HuH-7.5 (cell line): ENCODE results near the gene SFTPD.
"Not testable (repeated sequence)": the region's sequence is repeated elsewhere in the genome, so short reads cannot be mapped to it uniquely, and the experiment has no call there.

Experiments
- DNase-seq: peaks from one replicate; pipeline ENCODE4 v3.0.0; 2011; ENCODE audit warnings: low spot score

SFTPD gene

DNA sequence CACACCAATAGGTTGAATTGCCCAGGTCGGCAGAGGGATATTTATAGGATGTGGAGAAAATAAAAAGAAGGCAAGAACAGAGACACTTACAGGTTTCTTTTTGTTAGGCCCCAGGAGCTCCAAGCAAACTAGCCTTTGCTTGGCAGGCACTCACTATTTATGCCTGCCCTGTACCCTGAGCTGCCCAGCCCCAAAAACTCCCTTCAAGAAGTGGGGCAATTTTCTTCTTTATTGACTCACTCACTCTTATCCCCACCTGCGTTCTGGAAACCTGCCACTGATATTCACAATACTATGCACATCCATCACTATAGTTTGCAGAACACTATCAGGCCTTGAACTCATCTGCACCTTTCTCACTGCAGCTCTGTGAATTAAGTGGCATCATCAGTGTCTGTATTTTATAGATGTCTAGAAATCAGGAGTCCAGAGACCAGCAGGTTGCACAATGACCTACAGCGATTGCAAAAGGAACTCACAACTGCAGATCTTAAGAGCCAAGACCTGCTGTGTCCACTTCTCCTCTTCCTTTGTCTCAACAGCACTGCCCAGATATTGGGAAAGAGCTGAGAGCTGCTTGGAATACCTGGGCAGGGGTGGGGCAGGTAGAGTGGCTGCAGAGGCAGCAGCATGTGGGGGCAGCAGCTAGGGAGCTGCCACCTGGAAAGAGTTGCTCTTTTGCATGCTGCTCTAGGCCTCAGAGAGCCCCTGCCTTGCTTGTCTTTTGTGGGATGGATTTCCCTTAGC lies at the start of gene SFTPD:
SFTPD (minus strand) TSS at position 130 of the 747 bp plus-strand sequence. CDS start 2,446 bp downstream, outside the sequence.
- DNase-seq = no peak

DNA sequence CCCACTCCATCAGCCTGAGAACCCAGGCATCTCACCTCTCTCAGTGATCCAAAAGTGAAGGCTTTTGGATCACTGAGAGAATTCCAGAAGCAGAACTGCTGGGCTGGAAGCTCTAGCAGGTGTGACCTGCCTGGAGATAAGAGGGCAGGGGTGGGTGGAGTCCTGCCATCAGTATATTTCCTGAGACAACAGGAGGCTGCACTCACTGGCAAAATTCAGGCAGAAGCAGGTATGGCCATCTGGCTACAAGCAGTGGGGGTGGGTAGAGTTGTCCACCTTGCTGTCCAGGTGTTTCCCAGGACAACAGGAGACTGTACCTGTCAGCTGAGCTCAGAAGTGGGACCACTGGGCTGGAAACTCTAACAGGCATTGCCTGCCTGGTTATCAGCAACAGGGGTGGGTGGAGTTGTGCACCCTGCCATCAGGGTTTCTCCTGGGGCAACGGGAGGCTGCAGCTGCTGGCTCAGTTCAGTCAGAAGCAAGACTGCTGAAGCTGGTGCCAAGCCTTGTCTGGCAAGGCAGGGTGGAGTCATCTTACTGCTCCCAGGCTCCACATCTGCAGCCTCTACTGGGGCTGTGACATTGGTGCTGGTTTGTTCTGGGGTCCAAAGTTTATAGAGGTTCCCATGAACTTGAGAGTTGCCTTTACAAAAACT lies 47.2 kb upstream of the SFTPD start:
- no peak for DNase-seq

DNA sequence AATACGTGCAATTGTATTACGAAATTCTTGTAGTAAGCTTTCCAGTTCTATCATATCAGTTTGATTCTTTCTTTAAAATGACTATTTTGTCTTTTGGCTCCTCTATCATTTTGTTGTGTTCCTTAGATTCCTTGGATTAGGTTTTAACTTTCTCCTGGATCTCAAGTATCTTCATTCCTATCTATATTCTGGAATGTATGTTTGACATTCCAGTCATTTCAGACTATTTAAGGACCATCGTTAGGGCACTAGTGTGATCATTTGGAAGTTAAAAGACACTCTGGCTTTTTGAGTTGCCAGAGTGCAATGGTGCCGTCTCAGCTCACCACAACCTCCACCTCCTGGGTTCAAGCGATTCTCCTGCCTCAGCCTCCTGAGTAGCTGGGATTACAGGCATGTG lies 45.7 kb upstream of the SFTPD start:
- DNase-seq = no peak

DNA sequence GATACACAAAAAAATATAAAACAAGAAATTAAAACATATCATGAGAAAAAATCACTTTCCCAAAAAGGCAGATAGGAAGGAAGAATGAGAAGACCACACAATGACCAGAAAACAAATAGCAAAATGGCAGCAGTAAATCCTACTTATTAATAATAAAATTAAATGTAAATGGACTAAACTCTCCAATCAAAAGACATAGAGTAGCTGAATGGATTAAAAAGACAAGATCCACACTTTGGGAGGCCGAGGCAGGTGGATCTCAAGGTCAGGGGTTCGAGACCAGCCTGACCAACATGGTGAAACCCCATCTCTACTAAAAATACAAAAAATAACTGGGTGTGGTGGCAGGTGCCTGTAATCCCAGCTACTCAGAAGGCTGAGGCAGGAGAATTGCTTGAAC lies 39.3 kb upstream of the SFTPD start:
- DNase-seq = not testable (repeated sequence)

DNA sequence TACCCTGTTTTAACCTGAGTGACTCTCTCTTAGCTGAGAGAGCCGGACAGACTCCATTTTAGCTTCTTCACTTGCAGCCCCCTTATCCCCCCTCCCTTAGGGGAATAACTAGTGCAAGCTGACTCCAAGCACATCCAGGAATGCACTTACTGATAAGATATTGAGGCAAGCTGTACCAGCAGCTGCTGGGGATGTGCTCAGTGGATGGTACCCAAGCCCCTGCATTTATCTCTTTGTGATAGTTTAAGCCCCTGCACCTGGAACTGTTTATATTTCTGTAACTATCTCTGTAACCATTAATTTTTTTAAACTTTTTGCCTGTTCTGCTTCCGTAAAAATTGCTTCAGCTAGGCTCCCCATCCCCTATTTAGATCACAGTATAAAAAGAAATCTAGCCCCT lies 37.8 kb upstream of the SFTPD start:
- not testable (repeated sequence) for DNase-seq

DNA sequence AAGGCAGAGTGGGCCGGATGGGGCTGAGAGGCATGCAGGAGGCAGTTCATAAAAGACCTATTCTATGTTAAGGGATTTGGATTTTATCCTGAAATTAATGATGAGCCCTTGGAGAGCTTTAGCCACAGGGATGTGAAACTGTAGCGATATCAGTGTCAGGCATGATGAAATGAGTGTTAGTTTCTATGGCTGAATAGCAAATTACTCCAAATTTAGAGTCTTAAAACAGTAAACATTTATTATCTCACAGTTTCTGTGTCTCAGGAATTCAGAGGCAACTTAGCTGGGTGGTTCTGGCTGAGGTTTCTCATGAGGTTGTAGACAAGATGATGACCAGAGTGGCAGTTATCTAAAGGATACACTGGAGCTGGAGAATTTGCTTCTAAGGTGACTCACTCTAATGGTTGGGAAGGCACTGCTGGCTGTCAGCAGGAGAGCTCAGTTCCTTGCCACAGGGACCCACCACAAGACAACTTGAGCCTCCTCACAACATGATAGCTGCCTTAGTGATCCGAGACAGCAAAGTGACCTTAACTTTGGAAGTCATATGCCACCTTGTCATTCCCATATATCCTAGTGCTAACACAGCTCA lies 36.7 kb upstream of the SFTPD start:
- DNase-seq = no peak

DNA sequence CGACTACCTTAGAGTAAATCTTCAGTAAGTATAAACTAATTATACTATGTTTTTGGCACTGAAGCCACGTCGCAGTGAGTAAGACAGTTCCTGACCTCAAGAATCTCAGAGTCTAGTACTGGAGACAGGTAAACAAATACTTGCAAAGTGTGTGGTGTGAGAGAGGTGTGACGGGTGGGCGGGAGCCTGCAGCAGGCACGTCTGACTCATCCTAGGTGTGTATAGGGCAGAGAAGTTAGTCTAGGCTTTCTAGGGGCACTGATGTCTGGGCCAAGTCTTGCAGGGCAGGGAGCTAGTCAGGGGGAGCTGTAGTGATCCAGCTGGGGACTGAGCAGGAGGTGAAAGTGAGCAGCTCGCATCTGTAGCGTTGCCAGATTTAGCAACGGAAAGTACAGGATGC lies 35.9 kb upstream of the SFTPD start:
- no peak for DNase-seq

DNA sequence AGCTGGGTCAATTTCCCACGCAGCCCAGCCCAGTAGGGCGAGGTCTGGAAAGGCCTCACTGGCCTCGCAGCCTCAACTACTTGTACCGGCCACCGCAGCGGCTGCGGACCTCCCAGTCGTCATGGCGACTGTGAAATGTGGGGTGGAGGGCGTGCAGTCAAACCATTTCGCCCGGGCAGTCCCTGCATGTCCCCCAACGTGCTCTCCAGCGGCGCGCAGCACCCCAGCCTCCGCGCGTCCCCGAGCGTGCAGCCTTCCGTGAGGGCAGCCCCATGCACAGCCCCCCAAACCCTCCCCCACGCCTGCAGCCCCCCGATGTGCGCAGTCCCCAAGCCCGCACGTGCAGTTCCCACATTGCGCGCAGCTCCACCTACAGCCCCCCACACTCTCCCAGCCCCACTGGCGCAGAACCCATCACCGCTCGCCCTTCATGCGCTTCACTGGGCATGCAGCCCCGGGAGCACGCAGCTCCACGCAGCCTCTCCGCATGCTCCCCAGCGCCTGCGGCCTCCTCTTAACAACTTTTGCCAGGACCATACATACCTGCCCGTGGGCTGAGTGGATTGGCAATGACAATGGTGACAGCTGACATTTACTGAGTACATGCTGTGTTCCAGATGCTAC lies 34.5 kb upstream of the SFTPD start:
- no peak for DNase-seq

DNA sequence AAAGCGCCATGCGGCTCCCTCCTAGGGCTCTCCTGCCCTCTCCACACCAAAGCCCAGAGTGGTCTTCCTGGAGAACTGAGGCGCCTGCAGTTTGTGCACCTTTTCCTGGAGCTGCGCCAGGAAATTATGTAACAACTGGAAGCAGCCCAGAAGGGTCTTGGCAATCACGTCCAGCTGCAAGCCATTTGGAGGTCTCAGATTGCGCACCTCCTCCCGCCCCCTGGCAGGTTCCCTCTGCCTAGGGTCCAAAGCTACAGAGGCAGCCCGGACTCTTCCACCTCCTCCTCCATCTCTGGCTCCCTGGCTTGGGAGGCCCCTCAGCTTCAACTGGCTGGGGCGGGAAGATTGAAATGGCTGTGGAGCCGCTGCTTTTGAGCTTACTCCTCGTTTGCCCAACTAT lies 34.0 kb upstream of the SFTPD start:
- no peak for DNase-seq

DNA sequence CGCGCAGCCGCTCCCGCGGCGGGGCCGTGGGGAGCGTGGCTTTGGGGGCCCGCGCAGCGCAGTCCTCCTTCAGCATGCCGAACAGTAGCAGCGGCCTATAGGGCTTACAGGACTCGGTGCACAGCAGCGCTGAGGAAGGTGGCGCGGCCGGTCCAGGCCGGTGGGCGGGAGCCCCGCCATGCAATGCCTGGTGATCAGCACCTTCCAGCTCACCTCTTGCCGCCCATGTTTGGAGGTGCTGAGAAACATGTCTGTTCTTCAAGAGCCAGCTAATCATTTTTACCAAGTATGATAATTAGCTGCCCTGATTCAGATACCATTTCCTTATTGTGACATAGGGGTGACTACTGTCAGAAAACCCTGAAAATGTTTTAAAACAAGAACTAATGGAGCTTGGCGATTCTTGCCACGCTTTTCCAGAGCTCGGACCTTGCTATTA lies 33.5 kb upstream of the SFTPD start:
- no peak for DNase-seq

DNA sequence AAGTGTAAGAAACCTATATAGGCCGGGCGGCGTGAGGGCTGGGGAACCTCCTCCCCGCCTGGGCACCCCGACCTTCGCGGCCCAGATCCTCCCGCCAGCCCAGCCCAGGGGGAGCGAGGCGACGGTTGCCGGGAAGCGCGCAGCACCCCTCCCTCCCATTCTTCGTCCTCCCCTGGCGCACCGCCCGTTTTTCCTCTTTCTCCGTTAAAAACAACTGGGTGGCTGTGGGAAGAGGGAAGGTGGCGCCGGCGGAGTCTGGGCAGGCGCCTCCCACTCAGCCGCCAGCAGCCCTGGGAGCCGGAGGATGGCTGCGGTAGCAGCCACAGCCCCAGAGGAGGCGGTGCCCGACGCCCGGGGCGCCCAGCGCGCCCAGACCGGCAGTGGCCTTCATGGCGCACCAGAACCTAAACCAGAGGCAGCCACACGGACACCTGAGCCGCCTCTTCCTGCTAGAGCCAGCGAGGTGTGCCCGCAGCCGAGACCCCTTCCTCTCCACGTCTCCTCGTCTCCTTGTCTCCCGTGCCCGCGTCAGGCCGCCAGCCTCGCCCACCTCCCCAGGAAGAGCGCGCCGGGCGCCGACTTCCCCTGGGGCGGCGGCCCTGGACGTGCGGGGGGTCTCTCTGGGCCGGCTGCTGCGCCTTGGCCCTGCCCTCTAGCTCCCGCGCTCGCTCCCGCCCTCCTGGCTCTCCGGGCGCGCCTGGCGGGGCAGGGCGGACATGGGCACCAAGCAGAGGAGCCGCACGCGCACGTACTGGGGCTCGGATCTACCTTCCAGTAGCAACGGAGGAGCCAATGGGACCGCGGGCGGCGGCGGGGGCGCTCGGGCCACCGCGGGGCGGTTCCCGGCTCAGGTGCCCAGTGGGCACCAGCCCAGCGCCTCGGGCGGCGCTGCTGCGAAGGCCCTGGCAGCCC lies 32.8 kb upstream of the SFTPD start:
- peak; percentile 13 for DNase-seq

DNA sequence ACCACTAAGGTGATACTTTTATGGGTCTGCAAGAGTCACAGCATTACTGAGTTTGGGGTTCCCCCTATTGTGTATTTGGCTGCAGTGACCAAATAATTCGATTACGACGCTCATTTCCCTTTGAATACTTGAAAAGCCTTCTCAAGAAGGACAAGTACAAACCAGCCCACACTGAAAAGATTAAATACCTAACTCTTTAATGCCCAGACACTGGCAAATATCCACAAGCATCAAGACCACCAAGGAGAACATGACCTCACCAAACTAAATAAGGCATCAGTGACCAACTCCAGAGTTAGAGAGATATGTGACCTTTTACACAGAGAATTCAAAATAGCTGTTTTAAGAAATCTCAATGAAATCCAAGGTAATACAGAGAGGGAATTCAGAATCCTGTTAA lies 31.8 kb upstream of the SFTPD start:
- no peak for DNase-seq

DNA sequence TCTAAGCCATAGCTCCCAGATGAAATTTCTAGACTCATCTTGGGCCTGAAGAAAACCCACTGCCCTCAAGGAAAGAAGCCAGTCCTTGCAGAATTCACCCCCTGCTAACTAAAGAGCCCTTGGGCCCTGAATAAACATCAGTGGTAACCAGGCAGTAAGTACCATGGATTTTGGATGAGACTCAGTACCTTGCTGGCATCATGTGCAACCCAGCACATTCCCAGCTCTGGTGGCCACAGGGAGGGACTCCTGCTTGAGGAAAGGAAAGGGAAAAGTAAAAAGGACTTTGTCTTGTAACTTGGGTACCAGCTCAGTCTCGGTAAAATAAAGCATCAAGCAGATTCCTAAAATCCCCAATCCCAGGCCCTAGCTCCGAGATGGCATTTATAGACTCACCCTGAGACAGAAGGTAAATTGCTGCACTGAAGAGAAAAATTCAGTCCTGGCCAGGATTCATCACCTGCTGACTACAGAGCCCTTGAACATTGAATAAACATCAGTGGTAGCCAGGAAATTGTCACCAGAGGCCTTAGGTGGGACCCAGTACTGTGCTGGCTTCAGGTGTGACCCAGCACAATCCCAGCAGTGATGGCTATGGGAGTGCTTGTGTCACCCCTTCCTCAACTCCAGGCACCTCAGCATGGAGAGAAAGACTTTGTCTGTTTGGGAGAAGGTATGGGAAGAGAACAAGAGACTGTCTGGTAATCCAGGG lies 31.2 kb upstream of the SFTPD start:
- no peak for DNase-seq

DNA sequence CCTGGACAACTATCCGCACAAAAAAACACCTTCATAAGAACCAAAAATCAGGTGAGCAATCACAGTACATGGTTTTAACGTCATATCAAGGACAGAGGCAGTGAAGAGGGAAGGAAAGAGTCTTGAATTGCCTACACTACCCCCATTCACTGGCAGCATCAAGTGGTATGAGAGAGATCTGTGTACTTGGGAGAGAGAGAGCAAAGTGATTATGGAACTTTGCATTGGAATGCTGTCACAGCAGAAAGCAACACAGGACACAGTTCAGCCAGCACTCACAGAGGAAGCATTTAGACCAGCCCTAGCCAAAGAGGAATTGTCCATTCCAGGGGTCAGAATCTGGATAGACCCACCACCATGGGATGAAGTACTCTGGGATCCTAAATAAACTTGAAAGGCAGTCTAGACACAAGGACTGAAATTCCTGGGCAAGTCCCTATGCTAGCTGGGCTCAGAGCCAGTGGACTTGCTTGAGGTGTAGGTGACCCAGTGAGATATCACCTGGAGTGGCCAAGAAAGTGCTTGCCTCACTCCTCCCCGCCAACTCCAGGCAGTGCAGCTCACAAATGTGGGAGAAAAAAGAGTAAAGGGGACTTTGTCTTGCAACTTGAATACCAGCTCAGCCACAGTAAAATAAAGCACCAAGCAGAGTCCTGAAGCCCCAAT lies 30.5 kb upstream of the SFTPD start:
- DNase-seq = no peak

DNA sequence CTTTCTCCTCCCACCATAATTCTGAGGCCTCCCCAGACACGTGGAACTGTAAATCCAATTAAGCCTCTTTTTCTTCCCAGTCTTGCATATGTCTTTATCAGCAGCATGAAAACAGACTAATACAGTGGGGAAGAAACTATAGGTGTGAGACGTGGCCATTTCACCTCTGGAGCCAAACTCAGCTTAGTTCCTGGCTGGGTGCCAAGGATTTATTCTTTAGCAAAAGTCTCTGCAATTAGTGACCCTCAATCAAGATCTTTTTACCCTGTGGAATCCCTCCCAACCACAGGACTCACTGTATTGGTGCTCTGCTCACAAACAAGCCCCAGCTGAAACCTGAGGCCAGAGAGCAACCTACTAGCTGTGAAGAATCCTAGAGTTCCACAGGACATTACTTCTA lies 28.1 kb upstream of the SFTPD start:
- no peak for DNase-seq

DNA sequence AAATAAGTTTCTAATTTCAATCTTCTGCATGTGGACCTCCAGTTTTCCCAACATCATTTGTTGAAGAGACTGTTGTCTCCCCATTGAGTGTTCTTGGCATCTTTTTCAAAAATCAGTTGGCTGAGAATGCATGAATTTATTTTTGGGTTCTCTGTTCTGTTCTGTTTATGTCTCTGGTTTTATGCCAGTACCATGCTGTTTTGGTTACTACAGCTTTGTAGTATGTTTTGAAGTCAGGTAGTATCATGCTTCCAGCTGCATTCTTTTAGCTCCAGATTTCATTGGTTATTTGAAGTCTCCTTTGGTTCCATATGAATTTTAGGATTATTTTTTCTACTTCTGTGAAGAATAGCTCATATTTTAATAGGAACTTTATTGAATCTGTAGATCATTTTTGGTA lies 21.2 kb upstream of the SFTPD start:
- DNase-seq = no peak

DNA sequence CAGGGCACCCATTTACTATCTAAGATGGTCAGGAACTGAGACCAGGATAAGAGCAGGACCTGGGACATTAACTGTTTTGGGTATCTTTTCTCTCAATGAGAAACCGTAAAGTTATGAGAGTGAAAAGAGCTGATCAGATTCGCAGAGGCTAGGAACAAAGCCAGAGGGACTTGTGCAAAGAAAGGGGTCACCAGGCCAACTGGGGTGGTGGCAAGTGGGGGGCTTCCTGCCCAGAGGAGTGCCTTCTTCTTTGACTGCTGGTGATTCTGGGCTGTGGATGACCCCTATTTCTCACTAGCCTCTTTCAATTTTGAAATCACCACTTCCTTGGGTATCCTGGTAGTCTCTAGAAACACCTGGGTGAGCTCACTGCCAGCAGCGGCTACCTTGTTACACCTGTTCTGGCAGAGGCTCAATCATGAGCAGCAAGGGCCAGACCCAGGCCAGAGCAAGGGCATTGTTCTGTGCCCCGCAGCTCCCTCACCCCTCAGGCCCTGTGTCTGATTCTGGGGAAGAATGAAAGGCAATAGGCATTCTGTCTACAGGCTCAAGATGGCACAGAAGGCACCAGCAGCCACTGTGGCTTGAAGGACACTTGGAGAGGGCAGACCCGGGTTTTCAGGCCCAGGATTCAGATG lies 999 bp downstream of the SFTPD start:
- no peak for DNase-seq

DNA sequence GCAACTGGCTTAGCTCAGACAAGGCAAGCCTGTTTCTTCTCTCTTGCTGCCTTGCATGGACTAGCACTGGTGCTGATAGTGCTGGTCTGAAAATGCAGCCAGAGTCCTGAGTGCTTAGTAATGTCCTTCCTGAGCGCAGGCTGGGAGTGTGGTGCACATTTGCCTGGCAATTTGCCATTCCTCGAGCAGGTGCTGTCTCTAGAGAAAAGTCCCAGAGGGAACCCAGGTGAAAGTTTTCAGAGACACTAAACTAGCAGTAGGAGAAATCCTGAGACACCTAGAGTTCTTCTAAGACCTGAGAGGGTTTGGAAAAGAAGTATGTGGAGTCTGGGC lies 1.9 kb downstream of the SFTPD start:
- no peak for DNase-seq

DNA sequence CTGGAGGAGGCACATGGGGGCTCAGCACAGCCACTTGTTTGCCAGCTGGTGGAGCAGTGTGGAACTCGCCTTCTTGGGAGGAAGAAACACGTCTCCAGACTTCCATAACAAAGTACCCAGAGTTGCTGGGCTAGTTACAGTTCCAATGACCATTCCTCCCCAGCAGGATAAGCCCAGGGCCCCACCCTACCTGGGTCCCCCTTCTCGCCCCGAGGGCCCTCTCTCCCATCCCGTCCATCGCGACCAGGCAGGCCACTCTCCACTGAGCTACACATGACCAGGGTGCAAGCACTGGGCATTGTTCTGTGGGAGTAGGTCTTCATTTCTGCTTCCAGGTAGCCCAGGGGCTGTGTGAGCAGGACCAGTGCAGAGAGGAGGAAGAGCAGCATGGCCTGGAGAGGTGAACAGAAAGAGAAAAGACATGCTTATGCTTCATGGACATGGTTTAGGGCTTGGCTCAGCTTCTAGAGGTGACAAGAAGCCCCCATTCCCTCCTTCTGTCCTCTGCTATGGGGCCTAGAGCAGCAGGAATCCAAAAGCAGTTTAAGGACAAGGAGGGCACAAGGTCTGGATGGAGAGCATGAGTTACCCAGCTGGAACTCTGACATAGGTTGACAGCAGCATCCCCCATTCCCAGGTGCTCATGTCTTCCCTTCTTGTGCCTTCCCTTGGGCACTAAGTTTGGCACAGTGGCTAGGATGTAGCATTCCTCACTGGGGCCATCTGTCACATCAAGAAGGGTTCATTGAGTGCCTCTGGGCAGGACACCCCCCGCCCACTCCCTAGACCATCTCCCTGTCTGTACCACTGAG lies 2.4 kb downstream of the SFTPD start:
- DNase-seq = no peak
